Memory B cell (primary cell): ENCODE results near the gene TRMU.

ENCODE experiments used
- ATAC-seq: fragments of 150-1000 bp; cut with Tn5 transposase; 2 replicates; pipeline ENCODE4 v1.10.0; 2021; ENCODE audit warnings: low read depth, mild to moderate bottlenecking, moderate library complexity
- DNase-seq, 2 donors: peaks; one replicate each; pipeline ENCODE4 v3.0.0; 2022; ENCODE audit warnings: low spot score in 2 of 2
- H3K27ac Mint-ChIP-seq: one replicate; pipeline ENCODE4 v1.8.0; 2022; ENCODE audit warnings: mild to moderate bottlenecking, moderate library complexity, mixed read lengths
- H3K27me3 Mint-ChIP-seq: one replicate; pipeline ENCODE4 v1.8.0; 2022; ENCODE audit warnings: mixed read lengths
- H3K36me3 Mint-ChIP-seq: one replicate; pipeline ENCODE4 v1.8.0; 2022; ENCODE audit warnings: mild to moderate bottlenecking, mixed read lengths
- H3K4me1 Mint-ChIP-seq: one replicate; pipeline ENCODE4 v1.8.0; 2022; ENCODE audit warnings: mixed read lengths
- H3K4me3 Mint-ChIP-seq: one replicate; pipeline ENCODE4 v1.8.0; 2022; ENCODE audit warnings: mild to moderate bottlenecking, moderate library complexity, mixed read lengths
- H3K9me3 Mint-ChIP-seq: one replicate; pipeline ENCODE4 v1.8.0; 2022; ENCODE audit warnings: mixed read lengths

The TRMU gene

DNA sequence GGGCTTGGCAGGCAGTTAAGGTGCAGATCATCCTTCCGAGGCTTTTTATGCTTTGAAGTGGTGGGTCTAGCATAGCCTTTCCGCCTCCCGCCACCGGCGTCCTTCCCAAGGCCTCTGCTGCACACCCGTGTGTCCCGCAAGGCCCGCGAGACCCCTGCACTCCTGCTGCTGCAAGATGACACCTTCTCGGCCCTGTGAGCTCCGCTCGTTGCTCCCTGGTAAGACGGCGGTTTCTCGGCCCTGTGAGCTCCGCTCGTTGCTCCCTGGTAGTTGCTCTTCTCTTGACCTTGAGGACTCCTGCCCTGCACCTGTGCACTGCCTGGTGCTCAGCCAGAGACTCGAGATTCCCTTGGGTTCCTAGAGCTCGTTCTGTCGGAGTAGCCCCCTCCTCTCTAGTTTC lies 17.9 kb upstream of the TRMU start:
- no peaks in the 10 kb centered on the region for H3K9me3 Mint-ChIP-seq
- H3K4me1 Mint-ChIP-seq: no peaks in the 10 kb centered on the region
- H3K27ac Mint-ChIP-seq: no peak overlapping the region
- H3K36me3 Mint-ChIP-seq: no peaks in the 10 kb centered on the region
- no peak overlapping the region for H3K4me3 Mint-ChIP-seq
- DNase-seq: no peak
- no peaks in the 10 kb centered on the region for H3K27me3 Mint-ChIP-seq
- ATAC-seq: no peak

DNA sequence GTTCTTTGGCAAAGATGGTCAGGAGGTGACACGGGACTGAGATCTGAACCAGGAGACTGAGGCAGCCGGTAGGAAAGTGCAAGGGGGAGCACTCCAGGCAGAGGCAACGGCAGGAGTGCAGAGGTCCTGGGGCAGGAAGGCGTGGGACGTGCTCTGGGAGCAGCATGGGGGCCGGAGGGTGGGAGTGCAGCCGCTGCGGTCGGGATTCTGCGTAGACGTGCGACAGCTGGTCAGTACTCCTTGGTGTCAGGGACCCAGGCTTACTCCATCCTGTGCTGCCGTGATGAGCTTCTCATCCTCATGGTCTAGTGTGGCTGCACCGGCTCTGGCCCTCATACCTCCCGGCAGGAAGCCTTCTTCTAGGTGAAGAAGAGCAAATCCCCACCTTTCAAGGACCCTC lies 16.9 kb upstream of the TRMU start:
- no peak overlapping the region for H3K27ac Mint-ChIP-seq
- H3K36me3 Mint-ChIP-seq: no peaks in the 10 kb centered on the region
- H3K9me3 Mint-ChIP-seq: no peaks in the 10 kb centered on the region
- DNase-seq (no peak), ATAC-seq (no peak)
- H3K4me3 Mint-ChIP-seq: no peak overlapping the region
- H3K4me1 Mint-ChIP-seq: no peaks in the 10 kb centered on the region
- H3K27me3 Mint-ChIP-seq: no peaks in the 10 kb centered on the region

DNA sequence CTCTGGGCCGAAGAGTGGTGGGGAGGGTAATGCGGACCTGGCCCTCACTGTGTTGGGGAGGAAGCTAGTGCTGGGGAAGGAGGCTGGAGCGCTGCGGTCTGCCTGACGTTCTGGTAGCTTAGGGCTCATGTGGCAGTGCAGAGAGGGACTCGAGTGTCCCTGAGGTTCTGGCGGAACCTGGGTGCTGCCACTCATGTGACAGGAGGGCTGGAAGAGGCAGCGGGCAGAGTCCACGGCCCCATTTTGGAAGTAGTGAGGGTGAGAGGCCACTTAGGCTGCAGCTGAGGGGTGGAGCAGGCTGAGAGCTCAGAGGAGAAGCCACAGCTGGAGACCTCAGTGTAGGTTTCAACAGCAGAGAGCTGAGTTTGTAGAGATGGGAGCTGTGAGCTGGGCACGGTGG lies 16.2 kb upstream of the TRMU start:
- no peak overlapping the region for H3K27ac Mint-ChIP-seq
- H3K4me3 Mint-ChIP-seq: no peak overlapping the region
- H3K36me3 Mint-ChIP-seq: no peaks in the 10 kb centered on the region
- no peaks in the 10 kb centered on the region for H3K27me3 Mint-ChIP-seq
- no peak for DNase-seq
- no peaks in the 10 kb centered on the region for H3K9me3 Mint-ChIP-seq
- H3K4me1 Mint-ChIP-seq: no peaks in the 10 kb centered on the region
- no peak for ATAC-seq

DNA sequence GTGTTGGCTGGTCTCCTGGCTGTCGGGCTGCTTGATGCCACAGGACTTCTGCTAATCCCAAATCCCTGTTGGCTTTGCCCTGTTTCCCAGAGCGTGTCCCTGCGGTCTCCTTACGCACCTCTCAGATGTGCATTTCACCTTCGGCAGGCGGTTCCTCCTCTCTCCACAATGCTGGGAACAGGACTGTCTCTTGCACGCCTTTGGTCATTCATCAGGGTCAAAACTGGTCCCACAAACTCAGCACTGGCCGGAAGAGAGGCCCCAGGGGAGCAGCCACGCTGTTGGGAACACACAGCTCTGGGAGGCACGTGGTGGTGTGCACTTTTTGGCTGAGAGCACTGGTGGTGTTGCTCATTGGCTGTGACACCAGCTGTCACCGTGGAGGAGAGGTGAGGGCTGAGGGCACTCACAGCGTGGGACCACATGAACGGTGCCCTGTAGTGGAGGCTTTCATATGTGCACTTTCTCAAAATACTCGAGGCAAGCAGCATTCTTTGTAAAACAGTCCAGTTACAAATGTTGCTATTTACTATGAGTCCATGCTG lies 15.3 kb upstream of the TRMU start:
- H3K9me3 Mint-ChIP-seq: no peaks in the 10 kb centered on the region
- no peaks in the 10 kb centered on the region for H3K4me1 Mint-ChIP-seq
- H3K36me3 Mint-ChIP-seq: no peaks in the 10 kb centered on the region
- no peak for DNase-seq
- no peak overlapping the region for H3K4me3 Mint-ChIP-seq
- H3K27me3 Mint-ChIP-seq: no peaks in the 10 kb centered on the region
- no peak for ATAC-seq
- H3K27ac Mint-ChIP-seq: no peak overlapping the region

DNA sequence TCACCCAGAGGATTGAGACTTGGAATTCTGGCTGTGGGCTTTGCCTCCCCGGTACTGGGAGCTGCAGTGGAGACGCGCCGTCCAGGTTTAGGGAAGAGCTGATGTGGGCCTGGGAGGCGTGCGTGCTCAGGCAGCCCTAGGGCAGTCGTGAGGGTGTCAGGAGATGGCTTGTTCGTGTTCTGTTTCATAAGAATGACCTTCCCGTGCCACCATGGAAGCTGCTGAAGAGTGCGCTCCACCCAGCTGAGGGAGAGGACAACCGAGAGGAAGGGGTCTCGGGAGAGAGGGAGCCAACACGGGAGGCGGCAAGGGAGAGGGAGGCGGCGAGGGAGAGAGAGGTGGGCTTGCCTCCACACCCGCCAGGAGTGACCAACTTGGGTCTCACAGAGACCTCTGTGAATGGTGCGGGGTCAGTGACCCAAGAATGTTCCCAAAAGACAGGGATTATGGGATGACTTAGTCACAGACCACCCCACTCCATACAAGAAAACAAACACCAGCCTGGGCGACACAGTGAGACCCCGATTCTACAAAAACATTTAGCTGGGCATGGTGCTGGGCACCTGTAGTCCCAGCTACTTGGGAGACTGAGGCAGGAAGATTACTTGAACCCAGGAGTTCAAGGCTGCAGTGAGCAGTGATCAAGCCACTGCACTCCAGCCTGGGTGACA lies 14.7 kb upstream of the TRMU start:
- Mint-ChIP-seq H3K9me3 (no peaks in the 10 kb centered on the region), H3K27ac (no peak overlapping the region), H3K4me1 (no peaks in the 10 kb centered on the region), H3K27me3 (no peaks in the 10 kb centered on the region), H3K36me3 (no peaks in the 10 kb centered on the region), H3K4me3 (no peak overlapping the region)
- ATAC-seq (no peak), DNase-seq (no peak)

DNA sequence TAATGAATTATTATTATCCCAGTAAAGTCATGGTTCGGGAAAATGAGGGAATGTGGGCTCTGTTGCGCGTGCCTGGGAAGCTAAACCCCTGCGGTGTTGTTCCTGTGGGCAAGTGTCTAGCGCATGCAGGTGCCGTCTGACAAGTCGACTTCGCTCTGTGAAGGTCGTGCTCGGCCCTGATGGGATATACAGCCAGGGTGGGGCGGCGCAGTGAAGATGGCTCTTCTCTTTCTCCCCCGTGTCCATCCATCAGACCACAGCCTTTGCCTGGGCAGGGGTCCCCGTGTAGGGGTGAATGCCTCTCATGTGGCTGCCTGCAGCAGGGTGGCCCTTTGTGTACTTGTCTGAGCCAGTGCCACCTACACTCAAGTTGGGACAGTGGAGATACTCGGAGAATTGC lies 12.8 kb upstream of the TRMU start:
- Mint-ChIP-seq H3K4me3 (no peak overlapping the region), H3K27ac (no peak overlapping the region), H3K27me3 (no peaks in the 10 kb centered on the region), H3K9me3 (no peaks in the 10 kb centered on the region), H3K36me3 (no peaks in the 10 kb centered on the region), H3K4me1 (no peaks in the 10 kb centered on the region)
- ATAC-seq (no peak), DNase-seq (no peak)

DNA sequence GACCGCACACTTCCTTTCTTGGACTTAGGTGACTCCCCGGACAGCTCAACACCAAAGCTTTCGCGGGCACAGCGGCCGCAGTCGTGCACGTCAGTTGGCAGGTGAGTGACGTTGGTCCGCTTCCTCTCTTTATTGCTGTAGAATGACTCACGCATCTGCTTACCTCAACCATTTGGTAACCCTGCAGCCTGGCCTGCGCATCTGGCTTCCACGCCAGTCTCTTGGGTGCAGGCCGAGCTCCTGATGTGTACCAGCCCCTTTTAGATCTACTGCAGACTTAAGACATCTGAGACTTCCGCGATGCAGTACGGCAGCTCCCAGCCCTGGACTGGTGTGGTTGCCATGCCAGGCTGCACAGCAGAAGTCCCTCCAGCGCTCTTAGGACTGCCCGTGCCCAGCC lies 12.4 kb upstream of the TRMU start:
- H3K36me3 Mint-ChIP-seq: no peaks in the 10 kb centered on the region
- no peaks in the 10 kb centered on the region for H3K9me3 Mint-ChIP-seq
- H3K27me3 Mint-ChIP-seq: no peaks in the 10 kb centered on the region

DNA sequence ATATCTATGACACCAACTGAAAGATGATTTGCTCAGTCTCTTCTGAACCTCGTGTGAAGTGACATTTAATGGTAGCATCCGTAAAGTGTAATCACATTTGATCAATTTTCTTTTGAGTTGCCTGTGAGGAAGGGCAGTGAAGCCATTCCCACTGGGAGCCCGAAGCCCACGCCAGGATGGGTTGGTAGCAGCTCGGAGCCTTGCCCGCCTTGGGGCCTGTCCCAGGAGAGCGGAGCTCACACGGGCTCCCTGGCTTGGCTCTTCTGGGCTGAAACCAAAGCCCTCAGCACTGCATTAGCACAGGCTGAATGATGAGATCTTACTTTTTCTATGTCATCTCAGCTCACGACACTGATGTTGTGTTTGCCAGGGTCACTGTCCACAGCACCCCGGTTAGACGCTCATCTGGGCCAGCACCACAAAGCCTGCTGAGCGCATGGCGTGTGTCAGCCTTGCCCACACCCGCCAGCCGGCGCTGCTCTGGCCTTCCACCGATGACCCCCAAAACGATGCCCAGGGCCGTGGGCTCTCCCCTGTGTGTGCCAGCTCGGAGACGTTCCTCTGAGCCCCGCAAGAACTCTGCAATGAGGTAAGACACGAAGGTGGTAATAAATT lies 9.3 kb upstream of the TRMU start:
- ATAC-seq (no peak), DNase-seq (no peak)
- H3K36me3 Mint-ChIP-seq: no peaks in the 10 kb centered on the region
- H3K9me3 Mint-ChIP-seq: no peaks in the 10 kb centered on the region
- no peak overlapping the region for H3K27ac Mint-ChIP-seq
- H3K4me1 Mint-ChIP-seq: no peaks in the 10 kb centered on the region
- H3K4me3 Mint-ChIP-seq: no peak overlapping the region
- H3K27me3 Mint-ChIP-seq: no peaks in the 10 kb centered on the region

More for the DNA sequence above, 12.4 kb upstream of the TRMU start:
- no peak overlapping the region for H3K4me3 Mint-ChIP-seq
- H3K4me1 Mint-ChIP-seq: no peaks in the 10 kb centered on the region
- ATAC-seq (no peak), DNase-seq (no peak)
- no peak overlapping the region for H3K27ac Mint-ChIP-seq

DNA sequence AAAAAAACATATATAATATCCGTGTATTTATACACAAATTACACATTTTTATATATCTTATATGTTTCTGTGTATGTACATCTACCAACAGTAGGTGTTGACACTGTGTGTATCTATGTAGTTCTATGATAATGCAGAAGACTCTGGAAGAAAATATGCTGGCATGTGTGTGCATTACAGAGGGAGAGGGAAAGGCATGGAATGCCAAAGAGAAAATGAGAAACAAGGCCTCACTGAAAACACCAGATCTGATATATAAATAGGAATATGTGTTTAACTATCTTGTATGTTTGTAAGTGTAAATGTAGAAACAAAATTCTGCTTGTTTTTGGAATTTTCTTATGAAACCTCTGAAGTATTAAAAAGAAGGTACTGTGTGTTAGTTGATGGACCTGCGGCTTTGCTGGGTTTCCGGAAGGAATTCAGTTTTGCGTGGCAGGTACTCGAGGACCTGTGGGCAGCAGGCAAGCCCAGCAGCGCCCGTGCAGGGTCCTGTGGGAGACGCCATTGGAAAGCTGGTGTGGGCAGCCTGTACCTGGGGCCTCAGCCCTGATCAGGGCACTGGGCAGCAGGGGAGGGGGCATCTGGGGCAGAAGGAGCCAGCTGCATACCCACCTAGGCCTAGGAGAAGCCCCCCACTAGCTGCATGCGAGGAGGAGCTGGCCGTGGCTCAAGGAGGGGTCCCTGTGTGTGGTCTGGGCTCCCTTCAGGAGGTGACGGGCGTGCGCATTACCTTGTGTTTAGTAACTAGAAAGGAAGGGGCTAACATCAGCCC lies 7.6 kb upstream of the TRMU start:
- no peaks in the 10 kb centered on the region for H3K36me3 Mint-ChIP-seq
- no peaks in the 10 kb centered on the region for H3K4me1 Mint-ChIP-seq
- no peak overlapping the region for H3K27ac Mint-ChIP-seq
- no peaks in the 10 kb centered on the region for H3K9me3 Mint-ChIP-seq
- DNase-seq (no peak), ATAC-seq (no peak)
- no peaks in the 10 kb centered on the region for H3K27me3 Mint-ChIP-seq
- H3K4me3 Mint-ChIP-seq: no peak overlapping the region

DNA sequence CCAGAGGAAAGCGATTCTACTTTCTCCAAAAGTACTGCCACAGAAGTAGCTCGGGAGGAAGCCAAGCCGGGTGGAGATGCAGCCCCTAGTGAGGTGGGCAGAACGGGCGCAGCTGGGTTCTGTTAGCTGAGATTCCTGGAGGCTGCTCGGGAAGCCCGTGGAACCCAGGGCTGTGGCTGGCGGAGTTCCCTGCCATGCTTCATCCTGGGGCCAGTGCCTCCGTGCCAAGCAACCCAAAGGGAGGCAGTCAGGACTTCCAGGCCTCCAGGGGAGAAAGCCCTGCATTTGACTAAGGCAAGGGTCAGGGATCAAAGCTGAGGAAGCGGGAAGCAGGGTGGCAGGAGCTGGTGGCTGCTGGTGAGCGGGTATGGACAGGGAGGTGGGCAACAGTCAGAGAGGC lies 6.7 kb upstream of the TRMU start:
- Mint-ChIP-seq H3K4me1 (no peaks in the 10 kb centered on the region), H3K4me3 (no peak overlapping the region), H3K9me3 (no peaks in the 10 kb centered on the region), H3K27ac (no peak overlapping the region), H3K27me3 (no peaks in the 10 kb centered on the region), H3K36me3 (no peaks in the 10 kb centered on the region)
- no peak for DNase-seq
- ATAC-seq: no peak

DNA sequence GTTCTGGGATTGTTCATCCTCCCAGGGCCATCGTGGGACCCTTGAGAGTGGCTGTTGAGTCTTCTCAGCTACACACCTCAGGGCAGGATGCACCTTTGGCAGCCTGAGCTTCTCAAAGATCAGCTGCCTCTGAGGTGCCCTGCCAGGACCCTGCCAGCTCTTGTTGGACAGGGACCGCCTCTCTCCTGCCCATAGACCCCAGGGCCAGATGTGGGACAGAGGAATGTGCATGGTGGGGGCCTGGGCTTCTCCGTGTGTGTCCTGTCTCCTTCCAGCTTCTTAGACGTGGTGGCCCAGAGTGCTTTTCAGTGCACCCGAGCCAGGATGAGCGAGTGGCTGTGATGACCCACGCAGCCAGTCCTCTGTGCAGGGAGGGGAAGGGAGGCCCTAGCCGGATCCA lies 5.9 kb upstream of the TRMU start:
- no peak for ATAC-seq
- no peaks in the 10 kb centered on the region for H3K9me3 Mint-ChIP-seq
- DNase-seq: no peak
- H3K27ac Mint-ChIP-seq: no peak overlapping the region
- H3K36me3 Mint-ChIP-seq: no peaks in the 10 kb centered on the region
- no peaks in the 10 kb centered on the region for H3K27me3 Mint-ChIP-seq
- no peak overlapping the region for H3K4me3 Mint-ChIP-seq
- H3K4me1 Mint-ChIP-seq: no peaks in the 10 kb centered on the region

DNA sequence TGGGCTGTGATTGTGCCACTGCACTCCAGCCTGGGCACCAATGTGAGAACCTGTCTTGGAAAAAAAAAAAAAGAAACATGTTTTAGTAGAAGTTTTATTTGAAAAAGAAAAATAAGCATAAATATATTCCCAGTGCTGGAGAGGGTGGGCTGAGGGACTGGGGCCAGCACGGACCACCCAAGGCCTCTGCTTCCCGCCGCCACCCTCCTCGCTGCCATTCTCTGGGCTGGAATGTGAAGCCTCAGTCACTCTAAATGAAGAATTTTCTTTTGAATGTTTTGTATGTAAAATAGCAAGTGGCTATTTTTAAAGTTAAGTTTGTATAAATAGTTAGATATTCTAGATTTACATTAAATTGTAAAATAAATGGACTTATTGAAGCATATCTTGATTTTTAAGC lies 5.1 kb upstream of the TRMU start:
- Mint-ChIP-seq H3K4me1 (no peaks in the 10 kb centered on the region), H3K27me3 (no peaks in the 10 kb centered on the region), H3K36me3 (no peaks in the 10 kb centered on the region), H3K27ac (no peak overlapping the region), H3K9me3 (no peaks in the 10 kb centered on the region), H3K4me3 (no peak overlapping the region)
- DNase-seq: no peak
- no peak for ATAC-seq

DNA sequence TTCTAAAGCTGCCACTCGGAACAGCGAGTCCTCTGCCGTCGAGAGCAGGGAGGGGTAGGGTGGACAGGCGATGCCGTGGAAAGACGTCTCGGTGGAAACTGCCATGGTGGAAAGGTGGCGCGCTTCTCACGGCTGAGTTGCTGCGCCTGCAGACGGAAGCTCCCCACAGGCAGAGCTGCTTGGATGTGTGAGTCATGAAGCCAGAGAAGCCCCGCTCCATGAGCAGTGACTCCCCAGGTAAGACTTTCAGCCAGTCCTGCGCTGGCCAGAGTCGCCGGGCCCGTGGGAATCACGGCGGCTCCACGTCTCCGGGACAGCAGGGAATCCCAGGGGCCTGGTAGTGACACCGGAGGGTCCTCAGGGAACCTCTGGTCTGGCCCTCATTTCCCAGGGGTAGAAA lies 4.0 kb upstream of the TRMU start:
- no peaks in the 10 kb centered on the region for H3K9me3 Mint-ChIP-seq
- no peak overlapping the region for H3K4me3 Mint-ChIP-seq
- peaks cover 3% of the 10 kb centered on the region for H3K4me1 Mint-ChIP-seq
- no peaks in the 10 kb centered on the region for H3K36me3 Mint-ChIP-seq
- ATAC-seq: no peak
- no peak overlapping the region for H3K27ac Mint-ChIP-seq
- H3K27me3 Mint-ChIP-seq: no peaks in the 10 kb centered on the region
- no peak for DNase-seq
